Breast epithelium (tissue), 3 donors: Measurements from ENCODE around the gene WDR86.

Experiments used
- POLR2A ChIP-seq: fragments of 450-650 bp; IDR thresholded peaks from one replicate; pipeline ENCODE4 v1.6.1; 2016; ENCODE audit warnings: antibody characterized with exemption, mild to moderate bottlenecking, moderate library complexity
- POLR2AphosphoS5 ChIP-seq, 3 donors: sonication (generic); formaldehyde crosslinking; IDR thresholded peaks; one replicate each; pipeline ENCODE4 v1.6.1; 2017; ENCODE audit warnings: antibody characterized with exemption in 3 of 3
- TF ChIP-seq, protein P1 (sequence below), 3 donors: fragments of 450-650 bp; IDR thresholded peaks; one replicate each; pipeline ENCODE4 v1.5.1; 2016 to 2017; ENCODE audit warnings: antibody characterized with exemption in 3 of 3, mild to moderate bottlenecking in 3 of 3, moderate library complexity in 3 of 3

DNA sequence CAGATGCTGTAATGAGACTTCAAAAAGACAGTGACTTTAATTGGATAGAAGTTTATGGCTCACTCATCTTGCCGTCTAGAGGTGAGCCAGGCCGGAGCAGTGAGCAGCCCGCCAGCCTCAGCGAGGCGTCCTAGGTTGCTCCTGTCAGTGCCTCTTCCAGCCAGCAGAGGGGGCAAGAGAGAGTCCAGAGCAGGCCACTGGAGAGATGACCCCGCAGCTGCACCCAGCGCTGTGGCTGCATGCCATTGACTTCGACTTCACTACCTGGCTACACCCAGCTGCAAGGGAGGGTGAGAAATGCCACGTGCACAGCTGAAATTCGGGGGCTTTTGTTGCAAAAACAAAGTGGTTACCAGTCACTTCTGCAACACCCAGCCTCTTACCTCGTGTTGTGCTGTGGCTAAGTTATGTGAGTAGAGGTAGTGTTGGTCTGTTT is 41.7 kb downstream of the WDR86 start:
- no peak for TF ChIP-seq POLR2A
- TF ChIP-seq, protein P1, sequence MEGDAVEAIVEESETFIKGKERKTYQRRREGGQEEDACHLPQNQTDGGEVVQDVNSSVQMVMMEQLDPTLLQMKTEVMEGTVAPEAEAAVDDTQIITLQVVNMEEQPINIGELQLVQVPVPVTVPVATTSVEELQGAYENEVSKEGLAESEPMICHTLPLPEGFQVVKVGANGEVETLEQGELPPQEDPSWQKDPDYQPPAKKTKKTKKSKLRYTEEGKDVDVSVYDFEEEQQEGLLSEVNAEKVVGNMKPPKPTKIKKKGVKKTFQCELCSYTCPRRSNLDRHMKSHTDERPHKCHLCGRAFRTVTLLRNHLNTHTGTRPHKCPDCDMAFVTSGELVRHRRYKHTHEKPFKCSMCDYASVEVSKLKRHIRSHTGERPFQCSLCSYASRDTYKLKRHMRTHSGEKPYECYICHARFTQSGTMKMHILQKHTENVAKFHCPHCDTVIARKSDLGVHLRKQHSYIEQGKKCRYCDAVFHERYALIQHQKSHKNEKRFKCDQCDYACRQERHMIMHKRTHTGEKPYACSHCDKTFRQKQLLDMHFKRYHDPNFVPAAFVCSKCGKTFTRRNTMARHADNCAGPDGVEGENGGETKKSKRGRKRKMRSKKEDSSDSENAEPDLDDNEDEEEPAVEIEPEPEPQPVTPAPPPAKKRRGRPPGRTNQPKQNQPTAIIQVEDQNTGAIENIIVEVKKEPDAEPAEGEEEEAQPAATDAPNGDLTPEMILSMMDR (IDR thresholded peaks at IDR 0.05) = peak; percentile 93 to 94 (median 93)
- TF ChIP-seq POLR2AphosphoS5 (IDR thresholded peaks at IDR 0.05) = peak in 2 of 3 donors; percentile 16 to 51
